ELR (cell line): Measurements from ENCODE around the gene RAB7B.

ENCODE experiments used
- DNase-seq: peaks from one replicate; pipeline ENCODE4 v3.0.0-alpha.2; 2015; ENCODE audit warnings: low read depth

RAB7B gene

GRCh38 chr1:206022766-206023165 is 19.6 kb upstream of the RAB7B start:
- no peak for DNase-seq

- DNase-seq, result peak; percentile 83
Observed at GRCh38 chr1:206021626-206022365, 18.6 kb upstream of the RAB7B start.

- DNase-seq, result no peak
Observed at GRCh38 chr1:206021008-206021625, 17.9 kb upstream of the RAB7B start.

- no peak for DNase-seq
Observed at GRCh38 chr1:206020393-206021007, 17.3 kb upstream of the RAB7B start.

- DNase-seq, result no peak
Observed at GRCh38 chr1:206015071-206015470, 11.9 kb upstream of the RAB7B start.

- no peak for DNase-seq
Observed at GRCh38 chr1:206014601-206015000, 11.4 kb upstream of the RAB7B start.

- DNase-seq, result no peak
Observed at GRCh38 chr1:206013026-206013795, 10.0 kb upstream of the RAB7B start.

- no peak for DNase-seq
Observed at GRCh38 chr1:206012086-206012859, 9.1 kb upstream of the RAB7B start.

GRCh38 chr1:206011057-206011456 is 7.9 kb upstream of the RAB7B start:
- no peak for DNase-seq

- no peak for DNase-seq
Observed at GRCh38 chr1:206010060-206010459, 6.9 kb upstream of the RAB7B start.

- DNase-seq, result no peak
Observed at GRCh38 chr1:206006946-206007345, 3.8 kb upstream of the RAB7B start.

- no peak for DNase-seq
Observed at GRCh38 chr1:206005778-206006180, 2.6 kb upstream of the RAB7B start.

GRCh38 chr1:206005234-206005633 is 2.0 kb upstream of the RAB7B start:
- DNase-seq, result no peak

- DNase-seq, result no peak
Observed at GRCh38 chr1:206004826-206005225, 1.6 kb upstream of the RAB7B start.

- DNase-seq, result no peak
Observed at GRCh38 chr1:206003854-206004800, 932 bp upstream of the RAB7B start.

GRCh38 chr1:206002160-206002559 is 1.0 kb downstream of the RAB7B start:
- no peak for DNase-seq

GRCh38 chr1:206001476-206001888 is 1.7 kb downstream of the RAB7B start:
- DNase-seq, result peak; percentile 99

- peak; percentile 80 for DNase-seq
Observed at GRCh38 chr1:206000641-206001339, 2.4 kb downstream of the RAB7B start.

GRCh38 chr1:205998457-205999241 is 4.5 kb downstream of the RAB7B start:
- DNase-seq, result no peak
